ENCODE results near the gene TRRAP. TPM values are rescaled to one million over a fixed set of nuclear protein-coding genes. Genes with fewer than 3 reads are reported as not detected.
A peak's percentile ranks its signal among the peaks of the same experiment; 100 is the strongest.
"Not testable (repeated sequence)": the region's sequence is repeated elsewhere in the genome, so short reads cannot be mapped to it uniquely, and the experiment has no call there.

The TRRAP gene
- total RNA-seq, 1 experiment from 2014 or later: 3.9 TPM

- Histone ChIP-seq H3K9me3 (no peaks in the 10 kb centered on the region), H3K4me3 (no peak overlapping the region), H3K36me3 (peaks cover 25% of the 10 kb centered on the region), H3K27me3 (no peaks in the 10 kb centered on the region)
- DNase-seq: no peak
These were observed 155.4 kb downstream of the TRRAP start for GRCh38 chr7:99033765-99034164.

- no peaks in the 10 kb centered on the region for H3K9me3 ChIP-seq
- peaks cover 22% of the 10 kb centered on the region for H3K36me3 ChIP-seq
These were observed 156.8 kb downstream of the TRRAP start for GRCh38 chr7:99034932-99035722.

GRCh38 chr7:99035723-99036545 lies 157.6 kb downstream of the TRRAP start:
- Histone ChIP-seq H3K27me3 (no peaks in the 10 kb centered on the region), H3K9me3 (no peaks in the 10 kb centered on the region), H3K36me3 (peaks cover 28% of the 10 kb centered on the region), H3K4me3 (no peak overlapping the region)
- no peak for DNase-seq

More at GRCh38 chr7:99034932-99035722, 156.8 kb downstream of the TRRAP start:
- Histone ChIP-seq H3K4me3 (no peak overlapping the region), H3K27me3 (no peaks in the 10 kb centered on the region)
- DNase-seq: no peak

GRCh38 chr7:99036546-99037111 lies 158.3 kb downstream of the TRRAP start:
- H3K36me3 ChIP-seq: peaks cover 32% of the 10 kb centered on the region
- DNase-seq: peak; percentile 50

GRCh38 chr7:99037327-99037940 lies 159.1 kb downstream of the TRRAP start:
- H3K27me3 ChIP-seq: no peaks in the 10 kb centered on the region
- peaks cover 36% of the 10 kb centered on the region for H3K36me3 ChIP-seq
- no peaks in the 10 kb centered on the region for H3K9me3 ChIP-seq
- no peak for DNase-seq
- no peak overlapping the region for H3K4me3 ChIP-seq

More at GRCh38 chr7:99036546-99037111, 158.3 kb downstream of the TRRAP start:
- Histone ChIP-seq H3K27me3 (no peaks in the 10 kb centered on the region), H3K9me3 (no peaks in the 10 kb centered on the region), H3K4me3 (no peak overlapping the region)

GRCh38 chr7:99038086-99038855 lies 159.9 kb downstream of the TRRAP start:
- DNase-seq: no peak
- Histone ChIP-seq H3K4me3 (no peak overlapping the region), H3K9me3 (no peaks in the 10 kb centered on the region), H3K36me3 (peaks cover 38% of the 10 kb centered on the region), H3K27me3 (no peaks in the 10 kb centered on the region)

- DNase-seq: no peak
- Histone ChIP-seq H3K4me3 (no peak overlapping the region), H3K27me3 (no peaks in the 10 kb centered on the region), H3K36me3 (peaks cover 42% of the 10 kb centered on the region), H3K9me3 (no peaks in the 10 kb centered on the region)
These were observed 161.1 kb downstream of the TRRAP start for GRCh38 chr7:99039384-99039891.

GRCh38 chr7:99040104-99040958 lies 162.0 kb downstream of the TRRAP start:
- no peaks in the 10 kb centered on the region for H3K27me3 ChIP-seq
- H3K9me3 ChIP-seq: no peaks in the 10 kb centered on the region
- DNase-seq: peak; percentile 43
- peaks cover 42% of the 10 kb centered on the region for H3K36me3 ChIP-seq
- H3K4me3 ChIP-seq: no peak overlapping the region

- Histone ChIP-seq H3K4me3 (no peak overlapping the region), H3K27me3 (no peaks in the 10 kb centered on the region), H3K9me3 (no peaks in the 10 kb centered on the region), H3K36me3 (peaks cover 40% of the 10 kb centered on the region)
- no peak for DNase-seq
These were observed 163.2 kb downstream of the TRRAP start for GRCh38 chr7:99041526-99041925.

- no peak for DNase-seq
- Histone ChIP-seq H3K9me3 (no peaks in the 10 kb centered on the region), H3K27me3 (no peaks in the 10 kb centered on the region), H3K36me3 (peaks cover 32% of the 10 kb centered on the region), H3K4me3 (no peak overlapping the region)
These were observed 164.6 kb downstream of the TRRAP start for GRCh38 chr7:99042957-99043356.

- H3K9me3 ChIP-seq, DNase-seq, H3K4me3 ChIP-seq, H3K27me3 ChIP-seq: not testable (repeated sequence)
- peaks cover 23% of the 10 kb centered on the region for H3K36me3 ChIP-seq
These were observed 166.5 kb downstream of the TRRAP start for GRCh38 chr7:99044858-99045257.

GRCh38 chr7:99046262-99046661 lies 167.9 kb downstream of the TRRAP start:
- not testable (repeated sequence) for H3K9me3 ChIP-seq, H3K4me3 ChIP-seq, DNase-seq, H3K27me3 ChIP-seq
- H3K36me3 ChIP-seq: peaks cover 14% of the 10 kb centered on the region

GRCh38 chr7:99046722-99047121 lies 168.4 kb downstream of the TRRAP start:
- Histone ChIP-seq H3K36me3 (peaks cover 9% of the 10 kb centered on the region), H3K4me3 (no peak overlapping the region), H3K27me3 (no peaks in the 10 kb centered on the region), H3K9me3 (no peaks in the 10 kb centered on the region)
- no peak for DNase-seq

- H3K27me3 ChIP-seq: no peaks in the 10 kb centered on the region
- DNase-seq: no peak
- H3K9me3 ChIP-seq: no peaks in the 10 kb centered on the region
- no peak overlapping the region for H3K4me3 ChIP-seq
- H3K36me3 ChIP-seq: peaks cover 9% of the 10 kb centered on the region
These were observed 169.3 kb downstream of the TRRAP start for GRCh38 chr7:99047526-99048077.

- Histone ChIP-seq H3K36me3 (peaks cover 7% of the 10 kb centered on the region), H3K9me3 (no peaks in the 10 kb centered on the region), H3K27me3 (no peaks in the 10 kb centered on the region), H3K4me3 (no peak overlapping the region)
- DNase-seq: no peak
These were observed 172.6 kb downstream of the TRRAP start for GRCh38 chr7:99050971-99051370.

Data from MG63 (cell line).